A673 (cell line): ENCODE data around the gene ACOT12.

Source experiments
- CTCF ChIP-seq: fragments of 300-800, 200-600 bp; sonication (generic); conservative IDR thresholded peaks from 2 replicates; pipeline ENCODE4 v1.5.1; 2017; ENCODE audit warnings: low read depth, mild to moderate bottlenecking, antibody characterized with exemption, low read length, moderate library complexity, mixed read lengths
- EZH2 ChIP-seq: fragments of 200-600 bp; sonication (generic); IDR thresholded peaks from 2 replicates; pipeline ENCODE4 v1.6.1; 2017; ENCODE audit warnings: borderline replicate concordance, low read depth, mild to moderate bottlenecking, mixed read lengths, antibody characterized with exemption, low read length; ENCODE audit not compliant: poor library complexity, severe bottlenecking

GRCh38 chr5:81425569-81425968 is 31.6 kb upstream of the ACOT12 start:
- peak; percentile 69 for TF ChIP-seq CTCF
- TF ChIP-seq EZH2: no peak
